ENCODE measurements around the gene GLRA3. TPM values are rescaled to one million over a fixed set of nuclear protein-coding genes. Genes with fewer than 3 reads are reported as not detected.
"Not testable (repeated sequence)": the region's sequence is repeated elsewhere in the genome, so short reads cannot be mapped to it uniquely, and the experiment has no call there.

GLRA3 gene
- polyA plus RNA-seq, 2 donors: not detected

GRCh38 chr4:174707051-174707676 is 121.9 kb downstream of the GLRA3 start:
- 68 to 77% methylated on average over 4 of the region's 4 CpGs for WGBS, 2 donors
- H3K4me3 ChIP-seq (ENCODE audit: low read depth in 1 of 2, low read length in 2 of 2): no peak overlapping the region
- no peaks in the 10 kb centered on the region for H3K36me3 ChIP-seq (ENCODE audit: control insufficient read depth in 2 of 2, insufficient read depth in 2 of 2, low read length in 1 of 2)
- H3K27ac ChIP-seq (ENCODE audit: low read depth in 2 of 2, low read length in 1 of 2): no peak overlapping the region
- no peaks in the 10 kb centered on the region for H3K4me1 ChIP-seq (ENCODE audit: control insufficient read depth in 2 of 2, insufficient read depth in 2 of 2, low read length in 1 of 2)
- H3K27me3 ChIP-seq (ENCODE audit: control insufficient read depth in 1 of 2, insufficient read depth in 2 of 2, low read length in 2 of 2): no peaks in the 10 kb centered on the region
- H3K9me3 ChIP-seq (ENCODE audit: control insufficient read depth in 2 of 2, insufficient read depth in 1 of 2, low read depth in 1 of 2, low read length in 1 of 2): no peaks in the 10 kb centered on the region

GRCh38 chr4:174702979-174703478 is 126.0 kb downstream of the GLRA3 start:
- Histone ChIP-seq H3K4me1 (ENCODE audit: control insufficient read depth in 2 of 2, insufficient read depth in 2 of 2, low read length in 1 of 2) (no peaks in the 10 kb centered on the region), H3K9me3 (ENCODE audit: control insufficient read depth in 2 of 2, insufficient read depth in 1 of 2, low read depth in 1 of 2, low read length in 1 of 2) (no peaks in the 10 kb centered on the region), H3K4me3 (ENCODE audit: low read depth in 1 of 2, low read length in 2 of 2) (no peak overlapping the region), H3K27ac (ENCODE audit: low read depth in 2 of 2, low read length in 1 of 2) (no peak overlapping the region), H3K36me3 (ENCODE audit: control insufficient read depth in 2 of 2, insufficient read depth in 2 of 2, low read length in 1 of 2) (no peaks in the 10 kb centered on the region), H3K27me3 (ENCODE audit: control insufficient read depth in 1 of 2, insufficient read depth in 2 of 2, low read length in 2 of 2) (no peaks in the 10 kb centered on the region)
- 84 to 96% methylated on average over 1 of the region's 1 CpG for WGBS, 2 donors

- no peaks in the 10 kb centered on the region for H3K9me3 ChIP-seq (ENCODE audit: control insufficient read depth in 2 of 2, insufficient read depth in 1 of 2, low read depth in 1 of 2, low read length in 1 of 2)
- no peak overlapping the region for H3K27ac ChIP-seq (ENCODE audit: low read depth in 2 of 2, low read length in 1 of 2)
- H3K36me3 ChIP-seq (ENCODE audit: control insufficient read depth in 2 of 2, insufficient read depth in 2 of 2, low read length in 1 of 2): no peaks in the 10 kb centered on the region
- H3K27me3 ChIP-seq (ENCODE audit: control insufficient read depth in 1 of 2, insufficient read depth in 2 of 2, low read length in 2 of 2): no peaks in the 10 kb centered on the region
- no peak overlapping the region for H3K4me3 ChIP-seq (ENCODE audit: low read depth in 1 of 2, low read length in 2 of 2)
- H3K4me1 ChIP-seq (ENCODE audit: control insufficient read depth in 2 of 2, insufficient read depth in 2 of 2, low read length in 1 of 2): no peaks in the 10 kb centered on the region
These were observed 129.4 kb downstream of the GLRA3 start for GRCh38 chr4:174699654-174700053.

GRCh38 chr4:174697896-174698295 is 131.2 kb downstream of the GLRA3 start:
- Histone ChIP-seq H3K27ac (ENCODE audit: low read depth in 2 of 2, low read length in 1 of 2) (no peak overlapping the region), H3K27me3 (ENCODE audit: control insufficient read depth in 1 of 2, insufficient read depth in 2 of 2, low read length in 2 of 2) (no peaks in the 10 kb centered on the region), H3K4me3 (ENCODE audit: low read depth in 1 of 2, low read length in 2 of 2) (no peak overlapping the region), H3K9me3 (ENCODE audit: control insufficient read depth in 2 of 2, insufficient read depth in 1 of 2, low read depth in 1 of 2, low read length in 1 of 2) (no peaks in the 10 kb centered on the region), H3K4me1 (ENCODE audit: control insufficient read depth in 2 of 2, insufficient read depth in 2 of 2, low read length in 1 of 2) (no peaks in the 10 kb centered on the region), H3K36me3 (ENCODE audit: control insufficient read depth in 2 of 2, insufficient read depth in 2 of 2, low read length in 1 of 2) (no peaks in the 10 kb centered on the region)
- WGBS, 2 donors: 58 to 60% methylated on average over 4 of the region's 4 CpGs

- no peak overlapping the region for H3K27ac ChIP-seq (ENCODE audit: low read depth in 2 of 2, low read length in 1 of 2)
- no peaks in the 10 kb centered on the region for H3K27me3 ChIP-seq (ENCODE audit: control insufficient read depth in 1 of 2, insufficient read depth in 2 of 2, low read length in 2 of 2)
- no peaks in the 10 kb centered on the region for H3K9me3 ChIP-seq (ENCODE audit: control insufficient read depth in 2 of 2, insufficient read depth in 1 of 2, low read depth in 1 of 2, low read length in 1 of 2)
- no peaks in the 10 kb centered on the region for H3K4me1 ChIP-seq (ENCODE audit: control insufficient read depth in 2 of 2, insufficient read depth in 2 of 2, low read length in 1 of 2)
- WGBS, 2 donors: 58 to 70% methylated on average over 1 of the region's 1 CpG
- no peaks in the 10 kb centered on the region for H3K36me3 ChIP-seq (ENCODE audit: control insufficient read depth in 2 of 2, insufficient read depth in 2 of 2, low read length in 1 of 2)
- H3K4me3 ChIP-seq (ENCODE audit: low read depth in 1 of 2, low read length in 2 of 2): no peak overlapping the region
These were observed 131.8 kb downstream of the GLRA3 start for GRCh38 chr4:174697202-174697601.

GRCh38 chr4:174696657-174697056 is 132.4 kb downstream of the GLRA3 start:
- no peaks in the 10 kb centered on the region for H3K4me1 ChIP-seq (ENCODE audit: control insufficient read depth in 2 of 2, insufficient read depth in 2 of 2, low read length in 1 of 2)
- no peaks in the 10 kb centered on the region for H3K9me3 ChIP-seq (ENCODE audit: control insufficient read depth in 2 of 2, insufficient read depth in 1 of 2, low read depth in 1 of 2, low read length in 1 of 2)
- no peaks in the 10 kb centered on the region for H3K36me3 ChIP-seq (ENCODE audit: control insufficient read depth in 2 of 2, insufficient read depth in 2 of 2, low read length in 1 of 2)
- H3K27ac ChIP-seq (ENCODE audit: low read depth in 2 of 2, low read length in 1 of 2): no peak overlapping the region
- no peak overlapping the region for H3K4me3 ChIP-seq (ENCODE audit: low read depth in 1 of 2, low read length in 2 of 2)
- no peaks in the 10 kb centered on the region for H3K27me3 ChIP-seq (ENCODE audit: control insufficient read depth in 1 of 2, insufficient read depth in 2 of 2, low read length in 2 of 2)

GRCh38 chr4:174691876-174692275 is 137.2 kb downstream of the GLRA3 start:
- WGBS, 2 donors: 89 to 92% methylated on average over 19 to 24 of the region's 24 CpGs
- H3K9me3 ChIP-seq (ENCODE audit: control insufficient read depth in 2 of 2, insufficient read depth in 1 of 2, low read depth in 1 of 2, low read length in 1 of 2); H3K36me3 ChIP-seq (ENCODE audit: control insufficient read depth in 2 of 2, insufficient read depth in 2 of 2, low read length in 1 of 2): not testable (repeated sequence)

GRCh38 chr4:174690665-174691064 is 138.4 kb downstream of the GLRA3 start:
- Histone ChIP-seq H3K27ac (ENCODE audit: low read depth in 2 of 2, low read length in 1 of 2) (no peak overlapping the region), H3K27me3 (ENCODE audit: control insufficient read depth in 1 of 2, insufficient read depth in 2 of 2, low read length in 2 of 2) (no peaks in the 10 kb centered on the region), H3K9me3 (ENCODE audit: control insufficient read depth in 2 of 2, insufficient read depth in 1 of 2, low read depth in 1 of 2, low read length in 1 of 2) (no peaks in the 10 kb centered on the region), H3K36me3 (ENCODE audit: control insufficient read depth in 2 of 2, insufficient read depth in 2 of 2, low read length in 1 of 2) (no peaks in the 10 kb centered on the region), H3K4me1 (ENCODE audit: control insufficient read depth in 2 of 2, insufficient read depth in 2 of 2, low read length in 1 of 2) (no peaks in the 10 kb centered on the region), H3K4me3 (ENCODE audit: low read depth in 1 of 2, low read length in 2 of 2) (no peak overlapping the region)
- WGBS, 2 donors: 81 to 82% methylated on average over 1 of the region's 1 CpG

More at GRCh38 chr4:174691876-174692275, 137.2 kb downstream of the GLRA3 start:
- not testable (repeated sequence) for H3K27me3 ChIP-seq (ENCODE audit: control insufficient read depth in 1 of 2, insufficient read depth in 2 of 2, low read length in 2 of 2); H3K4me1 ChIP-seq (ENCODE audit: control insufficient read depth in 2 of 2, insufficient read depth in 2 of 2, low read length in 1 of 2); H3K4me3 ChIP-seq (ENCODE audit: low read depth in 1 of 2, low read length in 2 of 2); H3K27ac ChIP-seq (ENCODE audit: low read depth in 2 of 2, low read length in 1 of 2)

- Histone ChIP-seq H3K9me3 (ENCODE audit: control insufficient read depth in 2 of 2, insufficient read depth in 1 of 2, low read depth in 1 of 2, low read length in 1 of 2) (no peaks in the 10 kb centered on the region), H3K4me1 (ENCODE audit: control insufficient read depth in 2 of 2, insufficient read depth in 2 of 2, low read length in 1 of 2) (no peaks in the 10 kb centered on the region), H3K27ac (ENCODE audit: low read depth in 2 of 2, low read length in 1 of 2) (no peak overlapping the region), H3K36me3 (ENCODE audit: control insufficient read depth in 2 of 2, insufficient read depth in 2 of 2, low read length in 1 of 2) (no peaks in the 10 kb centered on the region), H3K4me3 (ENCODE audit: low read depth in 1 of 2, low read length in 2 of 2) (no peak overlapping the region), H3K27me3 (ENCODE audit: control insufficient read depth in 1 of 2, insufficient read depth in 2 of 2, low read length in 2 of 2) (no peaks in the 10 kb centered on the region)
- 77 to 85% methylated on average over 4 of the region's 4 CpGs for WGBS, 2 donors
These were observed 139.4 kb downstream of the GLRA3 start for GRCh38 chr4:174689618-174690017.

GRCh38 chr4:174686826-174687225 is 142.2 kb downstream of the GLRA3 start:
- H3K27me3 ChIP-seq (ENCODE audit: control insufficient read depth in 1 of 2, insufficient read depth in 2 of 2, low read length in 2 of 2): no peaks in the 10 kb centered on the region
- no peaks in the 10 kb centered on the region for H3K36me3 ChIP-seq (ENCODE audit: control insufficient read depth in 2 of 2, insufficient read depth in 2 of 2, low read length in 1 of 2)
- H3K4me1 ChIP-seq (ENCODE audit: control insufficient read depth in 2 of 2, insufficient read depth in 2 of 2, low read length in 1 of 2): no peaks in the 10 kb centered on the region
- no peak overlapping the region for H3K27ac ChIP-seq (ENCODE audit: low read depth in 2 of 2, low read length in 1 of 2)
- no peaks in the 10 kb centered on the region for H3K9me3 ChIP-seq (ENCODE audit: control insufficient read depth in 2 of 2, insufficient read depth in 1 of 2, low read depth in 1 of 2, low read length in 1 of 2)
- H3K4me3 ChIP-seq (ENCODE audit: low read depth in 1 of 2, low read length in 2 of 2): no peak overlapping the region

Measured in esophagus (tissue), 2 donors.